Activated naive CD8-positive, alpha-beta T cell treated with anti-CD3 and anti-CD28 coated beads, Interleukin-2, amount 50 U/mL, for 24 hours (primary cell): Measurements from ENCODE around the gene CCDC51.
A peak's percentile ranks its signal among the peaks of the same experiment; 100 is the strongest.
"Not testable (repeated sequence)": the region's sequence is repeated elsewhere in the genome, so short reads cannot be mapped to it uniquely, and the experiment has no call there.

Experiments used
- ATAC-seq: fragments of 150-1000 bp; cut with Tn5 transposase; one replicate; pipeline ENCODE4 v1.10.0; 2021
- DNase-seq: peaks from one replicate; pipeline ENCODE4 v3.0.0; 2021
- H3K27ac Mint-ChIP-seq: one replicate; pipeline ENCODE4 v1.8.0; 2021; ENCODE audit warnings: mild to moderate bottlenecking, mixed read lengths
- H3K27me3 Mint-ChIP-seq: one replicate; pipeline ENCODE4 v1.8.0; 2021; ENCODE audit warnings: mixed read lengths
- H3K36me3 Mint-ChIP-seq: one replicate; pipeline ENCODE4 v1.8.0; 2021; ENCODE audit warnings: low read depth, mixed read lengths
- H3K4me1 Mint-ChIP-seq: one replicate; pipeline ENCODE4 v1.8.0; 2021; ENCODE audit warnings: mixed read lengths
- H3K4me3 Mint-ChIP-seq: one replicate; pipeline ENCODE4 v1.8.0; 2021; ENCODE audit warnings: mild to moderate bottlenecking, moderate library complexity, mixed read lengths
- H3K9me3 Mint-ChIP-seq: one replicate; pipeline ENCODE4 v1.8.0; 2021; ENCODE audit warnings: mixed read lengths

CCDC51 gene

GRCh38 chr3:48403533-48404439 is 36.1 kb downstream of the CCDC51 start:
- no peak for DNase-seq
- no peaks in the 10 kb centered on the region for H3K36me3 Mint-ChIP-seq
- ATAC-seq = no peak
- H3K4me3 Mint-ChIP-seq = no peak overlapping the region
- H3K27ac Mint-ChIP-seq = no peak overlapping the region
- no peaks in the 10 kb centered on the region for H3K4me1 Mint-ChIP-seq
- no peaks in the 10 kb centered on the region for H3K9me3 Mint-ChIP-seq
- H3K27me3 Mint-ChIP-seq = no peaks in the 10 kb centered on the region

GRCh38 chr3:48402907-48403306 is 37.0 kb downstream of the CCDC51 start:
- Mint-ChIP-seq H3K4me3 (no peak overlapping the region), H3K4me1 (no peaks in the 10 kb centered on the region), H3K36me3 (no peaks in the 10 kb centered on the region), H3K27ac (no peak overlapping the region), H3K27me3 (no peaks in the 10 kb centered on the region), H3K9me3 (no peaks in the 10 kb centered on the region)
- ATAC-seq (no peak), DNase-seq (no peak)

GRCh38 chr3:48402281-48402732 is 37.6 kb downstream of the CCDC51 start:
- no peak for ATAC-seq
- no peak overlapping the region for H3K4me3 Mint-ChIP-seq
- H3K27ac Mint-ChIP-seq = no peak overlapping the region
- H3K4me1 Mint-ChIP-seq = no peaks in the 10 kb centered on the region
- no peaks in the 10 kb centered on the region for H3K36me3 Mint-ChIP-seq
- DNase-seq = no peak
- no peaks in the 10 kb centered on the region for H3K9me3 Mint-ChIP-seq
- peaks cover 3% of the 10 kb centered on the region for H3K27me3 Mint-ChIP-seq

- H3K36me3 Mint-ChIP-seq, H3K27ac Mint-ChIP-seq, H3K4me1 Mint-ChIP-seq, DNase-seq, H3K4me3 Mint-ChIP-seq, ATAC-seq, H3K9me3 Mint-ChIP-seq, H3K27me3 Mint-ChIP-seq: not testable (repeated sequence)
Measured at GRCh38 chr3:48401434-48401901, 38.5 kb downstream of the CCDC51 start.

GRCh38 chr3:48400824-48401433 is 39.0 kb downstream of the CCDC51 start:
- DNase-seq = peak; percentile 57
- Mint-ChIP-seq H3K27ac (no peak overlapping the region), H3K27me3 (peaks cover 3% of the 10 kb centered on the region)

GRCh38 chr3:48399387-48400172 is 40.3 kb downstream of the CCDC51 start:
- H3K27ac Mint-ChIP-seq = no peak overlapping the region
- H3K4me3 Mint-ChIP-seq = no peak overlapping the region
- H3K4me1 Mint-ChIP-seq = peaks cover 2% of the 10 kb centered on the region
- H3K9me3 Mint-ChIP-seq = no peaks in the 10 kb centered on the region
- DNase-seq (no peak), ATAC-seq (no peak)
- peaks cover 3% of the 10 kb centered on the region for H3K27me3 Mint-ChIP-seq
- H3K36me3 Mint-ChIP-seq = no peaks in the 10 kb centered on the region

More at GRCh38 chr3:48400824-48401433, 39.0 kb downstream of the CCDC51 start:
- H3K4me1 Mint-ChIP-seq = no peaks in the 10 kb centered on the region
- ATAC-seq = peak; percentile 68
- no peaks in the 10 kb centered on the region for H3K9me3 Mint-ChIP-seq
- H3K36me3 Mint-ChIP-seq = no peaks in the 10 kb centered on the region
- H3K4me3 Mint-ChIP-seq = no peak overlapping the region

- Mint-ChIP-seq H3K36me3 (no peaks in the 10 kb centered on the region), H3K27me3 (peaks cover 3% of the 10 kb centered on the region), H3K27ac (no peak overlapping the region), H3K4me3 (no peak overlapping the region), H3K9me3 (no peaks in the 10 kb centered on the region), H3K4me1 (peaks cover 6% of the 10 kb centered on the region)
- ATAC-seq = no peak
- no peak for DNase-seq
Measured at GRCh38 chr3:48398701-48399386, 41.1 kb downstream of the CCDC51 start.

GRCh38 chr3:48397767-48398681 is 41.9 kb downstream of the CCDC51 start:
- H3K4me1 Mint-ChIP-seq = peaks cover 6% of the 10 kb centered on the region
- DNase-seq (no peak), ATAC-seq (no peak)
- H3K9me3 Mint-ChIP-seq = no peaks in the 10 kb centered on the region
- no peak overlapping the region for H3K27ac Mint-ChIP-seq
- H3K27me3 Mint-ChIP-seq = peaks cover 6% of the 10 kb centered on the region
- H3K36me3 Mint-ChIP-seq = no peaks in the 10 kb centered on the region
- H3K4me3 Mint-ChIP-seq = no peak overlapping the region

GRCh38 chr3:48395714-48396113 is 44.2 kb downstream of the CCDC51 start:
- no peak for ATAC-seq
- no peaks in the 10 kb centered on the region for H3K36me3 Mint-ChIP-seq
- H3K4me3 Mint-ChIP-seq = no peak overlapping the region
- no peaks in the 10 kb centered on the region for H3K9me3 Mint-ChIP-seq
- no peak overlapping the region for H3K27ac Mint-ChIP-seq
- DNase-seq = no peak
- peaks cover 6% of the 10 kb centered on the region for H3K4me1 Mint-ChIP-seq
- H3K27me3 Mint-ChIP-seq = peaks cover 6% of the 10 kb centered on the region

GRCh38 chr3:48394391-48394790 is 45.5 kb downstream of the CCDC51 start:
- H3K4me3 Mint-ChIP-seq = no peak overlapping the region
- H3K9me3 Mint-ChIP-seq = no peaks in the 10 kb centered on the region
- H3K36me3 Mint-ChIP-seq = no peaks in the 10 kb centered on the region
- peaks cover 6% of the 10 kb centered on the region for H3K27me3 Mint-ChIP-seq
- peak overlapping the region; percentile 13 for H3K27ac Mint-ChIP-seq
- peaks cover 6% of the 10 kb centered on the region for H3K4me1 Mint-ChIP-seq
- ATAC-seq (peak; percentile 70), DNase-seq (no peak)

GRCh38 chr3:48388966-48389365 is 51.0 kb downstream of the CCDC51 start:
- Mint-ChIP-seq H3K9me3 (no peaks in the 10 kb centered on the region), H3K4me1 (no peaks in the 10 kb centered on the region), H3K36me3 (no peaks in the 10 kb centered on the region), H3K27me3 (peaks cover 16% of the 10 kb centered on the region), H3K27ac (no peak overlapping the region), H3K4me3 (no peak overlapping the region)
- DNase-seq (no peak), ATAC-seq (no peak)

- no peaks in the 10 kb centered on the region for H3K36me3 Mint-ChIP-seq
- peaks cover 15% of the 10 kb centered on the region for H3K27me3 Mint-ChIP-seq
- no peaks in the 10 kb centered on the region for H3K9me3 Mint-ChIP-seq
- no peak overlapping the region for H3K27ac Mint-ChIP-seq
- no peak overlapping the region for H3K4me3 Mint-ChIP-seq
- no peak for ATAC-seq
- no peak for DNase-seq
- H3K4me1 Mint-ChIP-seq = no peaks in the 10 kb centered on the region
Measured at GRCh38 chr3:48387634-48388033, 52.3 kb downstream of the CCDC51 start.
